H9 (cell line): ENCODE measurements around the gene CYP2W1. TPM values are rescaled to one million over a fixed set of nuclear protein-coding genes. Genes with fewer than 3 reads are reported as not detected.
"Not testable (repeated sequence)": the region's sequence is repeated elsewhere in the genome, so short reads cannot be mapped to it uniquely, and the experiment has no call there.

Experiments used
- DNase-seq: peaks from one replicate; pipeline ENCODE4 v3.0.0-alpha.2; 2017
- H2AFZ ChIP-seq: one replicate; pipeline ENCODE4 v1.6.1; 2013; ENCODE audit warnings: mild to moderate bottlenecking, low read length, control low read depth, moderate library complexity
- H2AK5ac ChIP-seq: 2 replicates; pipeline ENCODE4 v1.6.1; 2013; ENCODE audit warnings: low read length, control low read depth, mixed read lengths; ENCODE audit not compliant: insufficient read length
- H2BK120ac ChIP-seq: one replicate; pipeline ENCODE4 v1.6.1; 2013; ENCODE audit warnings: low read depth, mild to moderate bottlenecking, low read length, control low read depth, inconsistent platforms; ENCODE audit not compliant: poor library complexity, severe bottlenecking
- H2BK12ac ChIP-seq: 2 replicates; pipeline ENCODE4 v1.6.1; 2013; ENCODE audit warnings: low read length, control low read depth, mixed read lengths, low read depth; ENCODE audit not compliant: insufficient read length
- H2BK15ac ChIP-seq: 2 replicates; pipeline ENCODE4 v1.6.1; 2013; ENCODE audit warnings: low read depth, low read length, control low read depth
- H2BK20ac ChIP-seq: one replicate; pipeline ENCODE4 v1.6.1; 2013; ENCODE audit warnings: low read depth, mild to moderate bottlenecking, low read length, control low read depth, inconsistent platforms; ENCODE audit not compliant: poor library complexity, severe bottlenecking
- H2BK5ac ChIP-seq: 2 replicates; pipeline ENCODE4 v1.6.1; 2013; ENCODE audit warnings: low read length, control low read depth, mixed read lengths; ENCODE audit not compliant: insufficient read length
- H3K14ac ChIP-seq: 2 replicates; pipeline ENCODE4 v1.6.1; 2013; ENCODE audit warnings: low read length, control low read depth; ENCODE audit not compliant: insufficient read depth
- H3K18ac ChIP-seq: 2 replicates; pipeline ENCODE4 v1.6.1; 2013; ENCODE audit warnings: low read depth, mild to moderate bottlenecking, mixed read lengths, low read length, control low read depth; ENCODE audit not compliant: insufficient read length
- H3K23ac ChIP-seq: 2 replicates; pipeline ENCODE4 v1.6.1; 2013; ENCODE audit warnings: low read length, control low read depth, mixed read lengths, low read depth; ENCODE audit not compliant: insufficient read length
- H3K23me2 ChIP-seq: 2 replicates; pipeline ENCODE4 v1.6.1; 2013; ENCODE audit warnings: low read depth, mild to moderate bottlenecking, mixed read lengths, low read length, control low read depth; ENCODE audit not compliant: insufficient read length, poor library complexity, severe bottlenecking
- H3K27ac ChIP-seq: 2 replicates; pipeline ENCODE4 v1.5.1; 2013; ENCODE audit warnings: low read length, control low read depth, mixed read lengths, low read depth; ENCODE audit not compliant: insufficient read length
- H3K27me3 ChIP-seq: 2 replicates; pipeline ENCODE4 v1.6.1; 2013; ENCODE audit warnings: low read length, control low read depth, inconsistent platforms; ENCODE audit not compliant: insufficient read depth
- H3K4ac ChIP-seq: 2 replicates; pipeline ENCODE4 v1.6.1; 2013; ENCODE audit warnings: low read depth, mild to moderate bottlenecking, control low read depth, inconsistent platforms, low read length, moderate library complexity
- H3K4me1 ChIP-seq: 2 replicates; pipeline ENCODE4 v1.6.1; 2013; ENCODE audit warnings: low read length, control low read depth, inconsistent platforms; ENCODE audit not compliant: insufficient read depth
- H3K4me2 ChIP-seq: 2 replicates; pipeline ENCODE4 v1.6.1; 2013; ENCODE audit warnings: low read length, control low read depth, mixed read lengths; ENCODE audit not compliant: insufficient read length, insufficient read depth
- H3K56ac ChIP-seq: 2 replicates; pipeline ENCODE4 v1.6.1; 2013; ENCODE audit warnings: low read depth, mild to moderate bottlenecking, mixed read lengths, low read length, control low read depth; ENCODE audit not compliant: insufficient read length
- H3K79me1 ChIP-seq: 2 replicates; pipeline ENCODE4 v1.6.1; 2013; ENCODE audit warnings: low read depth, mild to moderate bottlenecking, moderate library complexity, low read length, control low read depth, inconsistent platforms; ENCODE audit not compliant: insufficient read depth, poor library complexity, severe bottlenecking
- H3K79me2 ChIP-seq: 2 replicates; pipeline ENCODE4 v1.6.1; 2013; ENCODE audit warnings: low read length, control low read depth, inconsistent platforms; ENCODE audit not compliant: insufficient read depth
- H3K9ac ChIP-seq: 2 replicates; pipeline ENCODE4 v1.6.1; 2013; ENCODE audit warnings: low read length, control low read depth, mixed read lengths; ENCODE audit not compliant: insufficient read length; ENCODE audit errors: extremely low read depth
- H3K9me3 ChIP-seq: one replicate; pipeline ENCODE4 v1.6.1; 2013; ENCODE audit warnings: low read depth, low read length, inconsistent platforms; ENCODE audit not compliant: control insufficient read depth
- H3T11ph ChIP-seq: one replicate; pipeline ENCODE4 v1.6.1; 2013; ENCODE audit warnings: mild to moderate bottlenecking, low read length, control low read depth, inconsistent platforms
- H4K20me1 ChIP-seq: one replicate; pipeline ENCODE4 v1.6.1; 2013; ENCODE audit not compliant: control insufficient read depth, insufficient read length, insufficient read depth
- H4K5ac ChIP-seq: 2 replicates; pipeline ENCODE4 v1.6.1; 2013; ENCODE audit warnings: low read depth, mild to moderate bottlenecking, mixed read lengths, low read length, control low read depth; ENCODE audit not compliant: insufficient read length
- H4K8ac ChIP-seq: replicated peaks from 2 replicates; pipeline ENCODE4 v1.6.1; 2013; ENCODE audit warnings: low read length, control low read depth, mixed read lengths, low read depth; ENCODE audit not compliant: insufficient read length
- H4K91ac ChIP-seq: 2 replicates; pipeline ENCODE4 v1.6.1; 2013; ENCODE audit warnings: low read depth, mild to moderate bottlenecking, moderate library complexity, mixed read lengths, low read length, control low read depth; ENCODE audit not compliant: insufficient read length
- H3K27ac Mint-ChIP-seq, 3 experiments: 2 replicates in 2 of 3; 3 replicates in 1 of 3; pipeline ENCODE4 v1.8.0; 2020 to 2021; ENCODE audit warnings: mixed read lengths in 3 of 3, mild to moderate bottlenecking in 1 of 3, moderate library complexity in 1 of 3
- H3K27me3 Mint-ChIP-seq: 2 replicates; pipeline ENCODE4 v1.8.0; 2021; ENCODE audit warnings: low read depth, mild to moderate bottlenecking, moderate library complexity, mixed read lengths
- H3K36me3 Mint-ChIP-seq, 3 experiments: 2 replicates in 2 of 3; 3 replicates in 1 of 3; pipeline ENCODE4 v1.8.0; 2020 to 2021; ENCODE audit warnings: low read depth in 3 of 3, mixed read lengths in 3 of 3; ENCODE audit not compliant: insufficient read depth in 1 of 3
- H3K4me1 Mint-ChIP-seq, 2 experiments: 2 replicates each; pipeline ENCODE4 v1.8.0; 2020; ENCODE audit warnings: mixed read lengths in 2 of 2
- H3K4me3 Mint-ChIP-seq, 2 experiments: 2 replicates in 1 of 2; 3 replicates in 1 of 2; pipeline ENCODE4 v1.8.0; 2020 to 2021; ENCODE audit warnings: mild to moderate bottlenecking in 2 of 2, mixed read lengths in 2 of 2, moderate library complexity in 1 of 2
- H3K9me3 Mint-ChIP-seq, 2 experiments: 2 replicates in 1 of 2; 3 replicates in 1 of 2; pipeline ENCODE4 v1.8.0; 2020; ENCODE audit warnings: mild to moderate bottlenecking in 2 of 2, mixed read lengths in 2 of 2, moderate library complexity in 1 of 2
- WGBS: extraction: QIAGEN DNeasy Blood & Tissue Kit; methylation state at CpG from one replicate; pipeline ENCODE4 v1.1.7; 2013; ENCODE audit warnings: missing lambda C conversion rate, low lambda C conversion rate, mixed read lengths; ENCODE audit not compliant: insufficient read length; ENCODE audit errors: extremely low coverage; 5-methylcytosine and 5-hydroxymethylcytosine counted together
- total RNA-seq: library from RNA; stranded (reverse); gene quantifications from 2 replicates; pipeline ENCODE4 v1.2.1, GENCODE V29; 2021
- TF ChIP-seq, protein P1 (sequence below): fragments of 200-600 bp; sonication (generic); conservative IDR thresholded peaks from 3 replicates; pipeline ENCODE4 v1.8.0; 2021; ENCODE audit warnings: antibody characterized with exemption, mild to moderate bottlenecking

CYP2W1 gene
- total RNA-seq, 1 experiment from 2014 or later, result not detected

- Histone ChIP-seq H2BK15ac (no peak overlapping the region), H3K27me3 (no peaks in the 10 kb centered on the region), H3K9ac (no peak overlapping the region), H3K56ac (no peak overlapping the region), H3K4ac (no peak overlapping the region), H2BK120ac (no peak overlapping the region), H2BK5ac (no peak overlapping the region), H3K27ac (no peak overlapping the region), H2AFZ (no peak overlapping the region), H3T11ph (no peak overlapping the region), H3K79me2 (no peaks in the 10 kb centered on the region), H4K5ac (no peak overlapping the region), H3K23ac (no peak overlapping the region), H3K23me2 (no peaks in the 10 kb centered on the region), H2BK12ac (no peak overlapping the region), H4K20me1 (no peaks in the 10 kb centered on the region), H3K4me2 (no peak overlapping the region), H3K18ac (no peak overlapping the region), H3K79me1 (no peaks in the 10 kb centered on the region), H4K91ac (no peak overlapping the region), H2BK20ac (no peak overlapping the region), H4K8ac (no peak overlapping the region), H3K4me1 (no peaks in the 10 kb centered on the region), H2AK5ac (no peak overlapping the region), H3K9me3 (no peaks in the 10 kb centered on the region), H3K14ac (no peak overlapping the region)
- Mint-ChIP-seq H3K9me3 (peaks cover 3 to 4% of the 10 kb centered on the region in 2 experiments; a peak in 3 of 5 replicates), H3K27me3 (peaks cover 13% of the 10 kb centered on the region), H3K27ac (no peak overlapping the region), H3K4me1 (peaks cover 4 to 7% of the 10 kb centered on the region in 2 experiments; a peak in 3 of 4 replicates), H3K36me3 (no peaks in the 10 kb centered on the region; a peak in 2 of 7 replicates), H3K4me3 (no peak overlapping the region)
- TF ChIP-seq, protein P1, sequence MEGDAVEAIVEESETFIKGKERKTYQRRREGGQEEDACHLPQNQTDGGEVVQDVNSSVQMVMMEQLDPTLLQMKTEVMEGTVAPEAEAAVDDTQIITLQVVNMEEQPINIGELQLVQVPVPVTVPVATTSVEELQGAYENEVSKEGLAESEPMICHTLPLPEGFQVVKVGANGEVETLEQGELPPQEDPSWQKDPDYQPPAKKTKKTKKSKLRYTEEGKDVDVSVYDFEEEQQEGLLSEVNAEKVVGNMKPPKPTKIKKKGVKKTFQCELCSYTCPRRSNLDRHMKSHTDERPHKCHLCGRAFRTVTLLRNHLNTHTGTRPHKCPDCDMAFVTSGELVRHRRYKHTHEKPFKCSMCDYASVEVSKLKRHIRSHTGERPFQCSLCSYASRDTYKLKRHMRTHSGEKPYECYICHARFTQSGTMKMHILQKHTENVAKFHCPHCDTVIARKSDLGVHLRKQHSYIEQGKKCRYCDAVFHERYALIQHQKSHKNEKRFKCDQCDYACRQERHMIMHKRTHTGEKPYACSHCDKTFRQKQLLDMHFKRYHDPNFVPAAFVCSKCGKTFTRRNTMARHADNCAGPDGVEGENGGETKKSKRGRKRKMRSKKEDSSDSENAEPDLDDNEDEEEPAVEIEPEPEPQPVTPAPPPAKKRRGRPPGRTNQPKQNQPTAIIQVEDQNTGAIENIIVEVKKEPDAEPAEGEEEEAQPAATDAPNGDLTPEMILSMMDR, result no peak
- DNase-seq, result no peak
- WGBS, result no CpG with 5 or more reads among the region's 2 CpGs
These were observed 42.2 kb upstream of the CYP2W1 start for GRCh38 chr7:940599-941408.

- H3K79me1 ChIP-seq, H3K79me2 ChIP-seq, H3K14ac ChIP-seq, H2AFZ ChIP-seq, H2BK120ac ChIP-seq, H3K18ac ChIP-seq, H3K4me1 Mint-ChIP-seq, H3K36me3 Mint-ChIP-seq, H4K20me1 ChIP-seq, H3K9ac ChIP-seq, H3K4me3 Mint-ChIP-seq, H3K4me1 ChIP-seq, H2BK20ac ChIP-seq, H3T11ph ChIP-seq, H3K23ac ChIP-seq, H3K9me3 Mint-ChIP-seq, H3K23me2 ChIP-seq, H4K5ac ChIP-seq, H4K91ac ChIP-seq, H3K27ac ChIP-seq, H2BK5ac ChIP-seq, H4K8ac ChIP-seq, H3K9me3 ChIP-seq, H3K4ac ChIP-seq, H2BK15ac ChIP-seq, H3K27me3 ChIP-seq, H3K4me2 ChIP-seq, H2AK5ac ChIP-seq, H2BK12ac ChIP-seq, H3K56ac ChIP-seq, DNase-seq, H3K27ac Mint-ChIP-seq: not testable (repeated sequence)
- no CpG with 5 or more reads among the region's 4 CpGs for WGBS
- H3K27me3 Mint-ChIP-seq, result peaks cover 15% of the 10 kb centered on the region
These were observed 39.2 kb upstream of the CYP2W1 start for GRCh38 chr7:943793-944192.
